ENCODE data around the gene HTR3A. TPM values are rescaled to one million over a fixed set of nuclear protein-coding genes. Genes with fewer than 3 reads are reported as not detected.

Gene HTR3A
- polyA plus RNA-seq, 1 donor: not detected

DNA sequence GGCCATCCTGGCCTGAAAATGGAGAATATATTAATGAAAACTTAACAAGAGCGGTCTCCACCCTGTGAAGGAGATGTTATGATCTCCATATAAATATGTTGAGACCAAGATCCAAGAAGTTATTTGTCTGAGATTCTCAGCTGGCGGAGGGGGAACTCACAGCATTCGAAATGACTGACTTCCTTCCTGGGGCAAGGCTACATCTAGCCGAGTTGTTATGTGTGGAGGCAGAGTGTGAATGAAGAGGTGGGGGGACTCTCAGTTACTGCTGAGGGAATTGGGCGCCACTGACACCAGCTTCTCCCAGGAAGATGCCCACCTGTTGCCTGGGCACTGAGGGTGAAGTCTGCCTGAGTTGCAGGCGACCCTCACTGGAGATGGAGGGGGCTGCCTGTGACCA, 5.9 kb downstream of the HTR3A start:
- no peak for DNase-seq

DNA sequence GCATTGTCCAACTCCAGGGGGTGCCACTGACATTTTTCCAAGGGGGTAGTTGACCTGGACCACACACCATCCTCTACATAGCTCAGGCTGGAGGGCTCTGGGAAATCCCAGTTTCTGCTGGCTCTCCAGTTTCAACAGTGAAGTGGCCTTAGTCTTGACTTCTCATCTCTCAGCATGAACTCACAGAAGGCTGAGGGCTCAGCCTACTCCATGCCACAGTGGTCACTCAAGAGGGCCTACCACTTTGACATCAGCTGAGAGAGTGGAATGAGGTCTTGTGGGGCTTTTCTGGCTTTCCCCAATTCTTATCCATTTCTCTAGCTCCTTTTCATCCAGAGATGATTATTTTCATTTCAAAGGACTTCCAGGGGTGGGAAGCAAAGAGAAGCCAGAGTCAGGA, 7.4 kb downstream of the HTR3A start:
- no peak for DNase-seq

DNA sequence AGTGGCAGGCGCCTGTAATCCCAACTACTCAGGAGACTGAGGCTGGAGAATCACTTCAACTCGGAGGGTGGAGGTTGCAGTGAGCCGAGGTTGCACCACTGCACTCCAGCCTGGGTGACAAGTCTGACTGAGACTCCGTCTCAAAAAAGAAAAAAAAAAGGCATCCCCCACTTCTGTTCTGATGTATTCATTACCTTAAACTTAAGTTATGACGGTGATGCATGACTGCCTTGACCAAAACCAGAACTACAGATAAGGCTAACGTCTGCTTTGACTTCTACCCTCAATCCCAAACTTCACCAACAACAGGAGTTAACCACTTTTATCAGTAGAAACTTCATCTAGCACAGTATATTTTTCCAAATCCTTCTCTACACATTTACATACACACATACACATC, 9.9 kb downstream of the HTR3A start:
- DNase-seq: no peak

DNA sequence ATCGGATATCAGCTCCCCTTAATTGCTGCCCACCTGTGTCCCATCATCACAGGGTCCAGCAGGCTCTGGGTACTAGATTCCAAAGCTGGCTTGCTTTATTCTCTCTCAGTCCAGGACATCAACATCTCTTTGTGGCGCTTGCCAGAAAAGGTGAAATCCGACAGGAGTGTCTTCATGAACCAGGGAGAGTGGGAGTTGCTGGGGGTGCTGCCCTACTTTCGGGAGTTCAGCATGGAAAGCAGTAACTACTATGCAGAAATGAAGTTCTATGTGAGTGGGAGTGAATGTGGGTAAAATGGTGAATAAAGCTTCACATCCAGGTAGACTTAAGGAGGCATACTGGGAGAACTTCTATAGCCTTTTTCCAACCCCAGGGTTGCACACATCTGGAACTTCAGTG, 11.0 kb downstream of the HTR3A start:
- DNase-seq: no peak

DNA sequence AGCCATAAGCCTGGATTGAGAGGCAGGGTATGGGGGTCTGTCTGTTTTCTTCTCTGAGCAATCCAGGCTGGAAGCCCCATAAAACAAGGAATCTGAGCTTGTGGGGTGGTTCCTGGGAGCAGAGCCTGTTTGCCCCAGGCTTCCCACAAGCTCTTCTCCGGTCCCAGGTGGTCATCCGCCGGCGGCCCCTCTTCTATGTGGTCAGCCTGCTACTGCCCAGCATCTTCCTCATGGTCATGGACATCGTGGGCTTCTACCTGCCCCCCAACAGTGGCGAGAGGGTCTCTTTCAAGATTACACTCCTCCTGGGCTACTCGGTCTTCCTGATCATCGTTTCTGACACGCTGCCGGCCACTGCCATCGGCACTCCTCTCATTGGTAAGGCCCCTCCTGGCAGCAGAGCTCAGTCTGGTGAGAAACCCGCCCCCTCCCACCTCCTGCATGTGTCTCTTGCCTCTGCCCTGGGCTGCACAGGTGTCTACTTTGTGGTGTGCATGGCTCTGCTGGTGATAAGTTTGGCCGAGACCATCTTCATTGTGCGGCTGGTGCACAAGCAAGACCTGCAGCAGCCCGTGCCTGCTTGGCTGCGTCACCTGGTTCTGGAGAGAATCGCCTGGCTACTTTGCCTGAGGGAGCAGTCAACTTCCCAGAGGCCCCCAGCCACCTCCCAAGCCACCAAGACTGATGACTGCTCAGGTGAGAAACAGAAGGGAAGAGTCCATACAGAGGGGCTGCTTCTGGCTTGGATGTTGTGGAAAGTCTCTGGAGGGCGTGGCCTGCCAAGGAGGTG, 11.6 kb downstream of the HTR3A start:
- DNase-seq: no peak

DNA sequence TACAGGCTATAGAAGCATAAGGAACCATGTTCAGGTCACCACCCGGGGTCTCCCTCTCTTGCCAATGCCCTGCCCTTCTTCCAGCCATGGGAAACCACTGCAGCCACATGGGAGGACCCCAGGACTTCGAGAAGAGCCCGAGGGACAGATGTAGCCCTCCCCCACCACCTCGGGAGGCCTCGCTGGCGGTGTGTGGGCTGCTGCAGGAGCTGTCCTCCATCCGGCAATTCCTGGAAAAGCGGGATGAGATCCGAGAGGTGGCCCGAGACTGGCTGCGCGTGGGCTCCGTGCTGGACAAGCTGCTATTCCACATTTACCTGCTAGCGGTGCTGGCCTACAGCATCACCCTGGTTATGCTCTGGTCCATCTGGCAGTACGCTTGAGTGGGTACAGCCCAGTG, 14.5 kb downstream of the HTR3A start:
- DNase-seq: no peak

DNA sequence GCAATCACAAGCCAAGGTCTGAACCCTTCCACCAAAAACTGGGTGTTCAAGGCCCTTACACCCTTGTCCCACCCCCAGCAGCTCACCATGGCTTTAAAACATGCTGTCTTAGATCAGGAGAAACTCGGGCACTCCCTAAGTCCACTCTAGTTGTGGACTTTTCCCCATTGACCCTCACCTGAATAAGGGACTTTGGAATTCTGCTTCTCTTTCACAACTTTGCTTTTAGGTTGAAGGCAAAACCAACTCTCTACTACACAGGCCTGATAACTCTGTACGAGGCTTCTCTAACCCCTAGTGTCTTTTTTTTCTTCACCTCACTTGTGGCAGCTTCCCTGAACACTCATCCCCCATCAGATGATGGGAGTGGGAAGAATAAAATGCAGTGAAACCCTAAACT, 15.0 kb downstream of the HTR3A start:
- DNase-seq: no peak

DNA sequence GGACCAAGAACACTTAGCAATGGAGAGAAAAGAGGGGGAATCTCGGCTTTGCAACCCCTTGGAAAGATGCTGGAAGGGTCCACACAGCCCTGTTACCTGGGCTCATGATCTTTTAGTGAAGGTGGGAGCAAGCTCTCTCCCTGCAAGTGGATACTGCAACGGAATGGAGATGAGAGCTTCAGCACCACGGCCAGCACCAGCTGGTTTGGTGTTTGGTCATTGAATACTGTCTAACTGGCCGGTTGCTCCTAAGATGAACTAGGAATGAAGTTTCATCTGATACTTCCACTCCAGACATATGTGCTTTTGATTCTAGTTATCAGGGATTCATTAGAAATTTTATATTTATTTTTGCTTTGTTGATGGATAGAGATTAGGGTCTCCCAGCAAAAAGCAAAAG, 16.3 kb downstream of the HTR3A start:
- DNase-seq: peak; percentile 52

DNA sequence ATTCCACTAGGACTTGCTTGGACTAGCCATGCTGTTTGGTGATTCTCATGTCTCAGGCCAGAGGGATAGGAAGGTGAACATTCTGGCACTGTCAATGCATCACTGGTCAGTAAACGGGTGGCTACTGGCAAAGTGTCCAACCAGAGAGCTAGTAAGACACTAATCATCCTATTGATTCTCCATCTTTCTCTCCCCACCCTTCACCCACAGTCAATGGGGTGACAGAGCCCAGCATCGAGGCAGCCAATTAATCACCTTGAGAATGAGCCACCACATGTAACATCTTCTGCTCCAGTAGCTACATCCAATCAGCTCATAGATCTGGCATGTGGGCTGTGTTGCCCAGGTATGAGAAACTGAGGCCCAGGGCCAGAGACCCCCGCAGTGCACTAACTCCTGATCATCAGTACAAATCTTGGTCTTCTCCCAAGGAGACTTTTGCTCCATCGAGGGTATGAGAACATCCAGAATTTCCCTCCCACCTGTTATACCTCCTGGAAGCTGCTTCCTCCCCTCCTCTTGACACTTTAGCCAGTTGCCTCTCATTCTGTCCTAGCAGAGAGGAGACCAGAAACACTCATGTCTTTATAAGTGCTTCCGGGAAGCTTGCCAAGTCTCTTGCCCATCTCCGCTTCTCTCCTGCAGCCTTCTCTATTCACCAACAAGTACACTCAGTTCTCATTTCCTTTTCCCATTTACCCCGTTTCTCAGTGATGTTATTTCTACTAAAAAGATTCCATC, 17.0 kb downstream of the HTR3A start:
- no peak for DNase-seq

DNA sequence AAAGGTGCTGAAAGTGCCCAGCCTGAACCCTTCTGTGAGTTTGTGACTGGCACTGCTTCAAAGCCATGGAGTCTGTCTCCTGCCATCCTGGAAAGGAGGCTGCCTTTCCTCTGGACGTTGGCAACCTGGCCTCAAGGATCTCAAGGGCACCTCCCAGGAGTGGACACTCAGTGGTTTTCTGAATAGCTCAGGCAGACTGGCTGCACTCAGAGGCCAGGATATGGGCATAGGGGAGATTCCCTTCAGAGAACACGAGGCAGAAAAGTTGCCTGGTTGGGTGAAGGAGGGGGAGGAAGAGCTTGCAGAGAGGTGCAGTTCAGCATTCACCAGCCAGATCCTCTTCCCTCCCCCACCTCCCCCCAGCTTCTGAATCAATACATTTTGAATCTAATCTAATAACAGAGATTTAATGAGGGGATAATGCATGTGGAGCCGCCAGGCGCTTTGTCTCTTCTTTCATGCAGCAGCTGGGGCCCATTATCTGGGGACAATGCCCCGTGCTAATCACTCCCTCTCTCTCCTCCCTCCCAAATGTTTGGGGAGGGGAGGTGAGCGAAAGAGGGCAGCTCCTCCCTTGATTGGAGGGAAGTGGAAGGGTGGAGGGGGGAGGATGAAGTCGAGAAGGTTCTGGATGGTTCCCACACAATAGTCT, 17.7 kb downstream of the HTR3A start:
- no peak for DNase-seq

DNA sequence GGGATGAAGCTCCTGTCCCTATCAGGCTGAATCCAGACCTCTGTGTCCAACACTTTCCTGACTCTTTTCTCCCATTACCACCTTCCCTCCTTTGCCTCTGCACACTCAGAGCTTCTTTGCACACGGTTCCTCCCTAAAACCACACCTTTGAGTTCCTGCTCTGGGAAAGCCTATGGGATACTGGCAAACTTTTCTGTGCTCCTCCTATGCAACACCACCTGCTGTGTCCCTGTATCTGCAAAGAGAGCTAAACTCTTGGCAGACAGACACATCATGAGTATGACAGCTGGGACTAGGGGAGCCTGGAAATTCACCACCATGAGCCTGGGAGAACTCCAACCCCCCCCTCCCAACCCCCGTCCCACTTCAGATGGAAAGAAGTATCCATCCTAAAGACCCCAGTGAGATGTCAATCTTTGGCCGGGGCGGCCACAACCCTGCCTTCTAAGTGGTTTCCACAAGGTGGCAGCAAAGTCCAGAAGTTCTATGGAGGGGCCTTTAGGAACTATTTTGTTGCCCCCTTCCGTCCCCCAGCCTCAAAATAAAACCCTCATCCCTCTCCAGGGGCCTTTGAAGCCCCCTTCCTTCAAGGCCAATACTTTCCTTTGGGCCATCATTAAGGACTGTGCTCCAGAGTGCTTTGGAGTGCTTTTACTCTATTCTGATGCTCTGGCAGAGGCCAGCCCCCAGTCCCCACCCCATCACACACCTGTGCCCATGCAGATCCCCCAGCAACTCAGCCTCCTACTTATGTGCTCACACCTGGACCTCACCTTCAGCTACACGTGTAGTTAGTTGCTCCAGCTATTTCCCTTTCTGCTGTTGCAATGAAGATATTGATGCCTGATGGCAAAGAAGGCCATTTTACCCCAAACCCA, 19.4 kb downstream of the HTR3A start:
- DNase-seq: no peak

DNA sequence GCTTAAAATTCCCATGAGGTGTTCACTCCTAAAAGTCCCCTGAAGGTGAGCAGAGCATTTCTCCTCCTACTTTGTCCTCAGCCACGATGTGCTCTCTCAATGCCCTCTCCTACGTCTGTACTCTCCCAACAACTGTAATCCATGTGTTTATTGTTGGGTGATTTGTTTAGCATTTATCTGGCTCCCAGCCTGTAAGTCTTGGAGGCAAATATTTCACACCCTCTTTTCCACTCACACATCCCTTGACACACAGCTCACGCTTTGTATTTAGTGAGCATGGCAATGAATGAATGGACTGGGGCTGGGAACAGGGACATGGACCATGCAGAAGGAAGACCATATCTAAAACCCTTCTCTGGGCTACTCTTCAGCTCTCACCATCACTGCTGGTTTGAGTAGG, 22.6 kb downstream of the HTR3A start:
- no peak for DNase-seq

DNA sequence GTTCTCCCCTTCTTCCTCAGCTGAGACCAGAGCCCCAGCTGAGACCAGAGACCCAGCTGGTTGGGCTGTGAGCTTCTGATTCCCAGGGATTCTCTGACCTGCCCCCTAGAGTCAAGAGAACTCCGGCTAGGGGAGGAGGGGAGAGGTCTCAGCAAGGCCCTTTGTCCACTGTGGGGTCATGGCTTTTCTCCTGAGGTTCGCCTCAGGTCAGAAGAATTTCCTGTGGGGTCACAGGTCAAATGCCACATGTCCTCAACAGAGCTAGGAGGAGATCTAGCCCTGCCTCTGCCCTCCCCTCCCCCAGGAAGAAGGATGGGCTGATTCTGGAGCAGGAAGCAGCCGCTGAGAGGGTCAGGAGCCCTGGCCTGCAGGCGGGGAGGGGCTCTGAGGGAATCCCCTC, 23.7 kb downstream of the HTR3A start:
- DNase-seq: no peak

DNA sequence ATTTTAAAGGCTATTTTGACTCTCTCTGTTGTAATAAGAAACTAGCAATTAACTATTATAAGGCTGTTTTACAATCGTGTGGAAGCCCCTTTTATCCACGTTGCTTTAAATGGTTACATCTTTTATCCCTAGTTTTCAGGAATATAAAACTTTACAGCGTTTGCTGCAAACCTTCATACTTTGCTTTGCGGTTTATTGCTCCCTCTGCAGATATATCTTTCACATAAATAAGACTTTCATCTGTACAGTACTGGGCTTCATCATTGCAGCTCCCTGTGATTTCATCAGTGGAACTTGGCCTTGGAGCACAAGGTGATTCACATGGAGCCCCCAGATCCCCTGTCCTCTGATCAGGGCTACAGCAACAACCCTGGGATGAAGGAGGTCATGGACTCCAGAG, 25.6 kb downstream of the HTR3A start:
- no peak for DNase-seq

DNA sequence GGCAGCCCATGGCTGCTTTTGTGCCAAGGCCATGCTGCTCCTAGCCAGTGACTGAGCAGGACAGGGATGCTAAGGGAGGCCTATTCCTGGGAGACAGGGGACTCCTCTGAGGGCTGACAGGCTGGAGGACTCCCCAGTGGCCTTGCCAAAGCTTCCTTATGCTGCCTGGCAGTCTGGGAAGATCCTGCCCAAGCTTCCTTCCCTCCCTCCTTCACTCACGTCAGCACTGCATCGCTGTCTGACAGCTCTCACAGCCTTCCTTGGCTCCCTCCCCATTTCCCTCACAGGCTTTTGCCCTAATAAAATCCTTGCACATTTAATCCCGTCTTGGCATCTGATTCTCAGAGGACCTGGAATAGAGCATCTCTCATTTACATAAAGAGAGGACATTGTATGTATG, 26.5 kb downstream of the HTR3A start:
- no peak for DNase-seq

DNA sequence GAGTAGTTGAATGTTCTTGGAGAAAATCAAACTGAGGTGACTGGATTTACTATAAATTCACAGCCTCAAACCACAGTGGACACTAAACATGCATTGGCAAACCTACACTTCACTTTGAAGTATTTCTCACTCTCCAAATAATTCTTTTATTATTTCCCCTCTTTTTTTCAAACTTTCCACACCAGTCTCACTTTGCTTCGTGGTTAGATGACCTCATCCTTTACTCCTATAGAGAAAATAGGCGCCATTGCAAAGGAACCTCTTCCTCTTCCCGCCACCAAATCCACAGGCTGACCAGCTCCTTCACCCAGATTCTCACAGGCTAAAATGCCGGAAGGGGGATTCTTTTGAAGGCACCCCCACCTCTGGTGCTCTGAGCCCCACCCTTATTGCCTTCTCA, 33.4 kb downstream of the HTR3A start:
- DNase-seq: no peak

DNA sequence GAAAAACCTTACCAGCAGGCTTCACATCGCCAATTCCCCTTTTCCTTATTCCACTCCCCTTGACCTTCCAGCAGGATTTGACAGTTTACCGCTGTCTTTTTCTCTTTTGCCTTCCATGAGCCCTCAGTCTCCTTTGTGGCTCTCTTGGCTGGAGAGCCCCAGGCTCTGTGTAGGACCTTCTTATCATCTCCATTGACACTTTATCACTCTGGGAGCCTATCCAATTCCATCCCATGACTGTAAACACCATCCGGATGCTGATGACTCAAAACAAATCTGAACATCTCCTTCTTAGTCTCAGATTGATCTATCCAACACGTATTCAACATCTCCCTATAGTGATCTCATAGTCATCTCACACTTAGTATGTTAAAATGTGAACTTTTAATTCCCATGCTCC, 36.0 kb downstream of the HTR3A start:
- no peak for DNase-seq

DNA sequence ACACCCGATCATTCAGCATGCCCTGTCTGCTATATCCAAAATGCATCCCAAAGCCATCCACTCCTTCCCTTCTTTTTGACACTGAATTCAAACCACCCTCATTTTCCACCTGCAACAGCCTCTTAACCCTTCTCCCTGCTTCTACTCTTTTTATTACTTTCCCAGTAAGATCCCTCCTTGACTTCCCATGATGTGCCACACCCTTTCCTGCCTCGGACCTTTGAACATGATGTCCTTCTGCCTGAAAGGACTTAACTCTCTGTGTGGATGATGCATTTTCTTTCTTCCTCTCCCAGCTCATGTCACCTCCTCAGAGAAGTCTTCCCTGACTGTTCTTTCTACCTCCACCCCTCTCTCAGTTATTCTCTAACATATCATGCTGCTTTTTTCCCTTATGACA, 36.5 kb downstream of the HTR3A start:
- no peak for DNase-seq

DNA sequence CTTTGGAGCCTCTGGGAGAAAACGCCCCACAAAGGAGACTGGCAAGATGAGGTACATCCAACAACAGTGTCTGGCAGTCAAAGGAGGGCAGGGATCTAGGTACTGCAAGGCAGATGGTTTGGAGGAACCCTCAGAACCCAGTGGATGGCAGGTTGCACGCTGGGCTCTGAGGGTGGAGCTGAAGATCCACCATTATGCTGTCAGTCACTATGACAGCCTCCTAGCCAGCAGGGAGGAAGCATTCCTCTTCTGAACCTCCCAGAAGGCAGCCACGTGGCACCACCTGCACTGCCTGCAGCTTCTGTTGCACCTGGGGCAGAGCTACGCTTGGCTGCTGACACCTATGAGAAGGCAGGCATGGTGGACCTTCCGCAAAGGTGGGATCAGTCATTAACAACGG, 40.2 kb downstream of the HTR3A start:
- no peak for DNase-seq

DNA sequence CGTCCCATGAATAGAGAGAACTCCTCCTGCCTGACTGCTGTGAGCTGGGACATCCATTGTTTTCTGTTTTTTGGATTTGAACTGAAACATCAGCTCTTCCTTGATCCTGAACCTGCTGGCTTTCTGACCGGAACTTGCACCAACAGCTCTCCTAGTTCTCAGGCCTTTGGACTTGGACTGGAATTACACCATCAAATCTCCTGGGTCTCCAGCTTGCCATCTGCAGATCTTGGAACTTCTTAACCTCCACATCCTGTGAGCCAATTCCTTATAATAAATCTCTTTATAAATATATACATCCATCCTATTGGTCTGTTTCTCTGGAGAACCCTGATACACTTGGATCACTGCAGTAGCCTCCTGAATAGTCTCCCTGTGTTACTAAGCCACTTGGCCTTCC, 42.1 kb downstream of the HTR3A start:
- DNase-seq: no peak

DNA sequence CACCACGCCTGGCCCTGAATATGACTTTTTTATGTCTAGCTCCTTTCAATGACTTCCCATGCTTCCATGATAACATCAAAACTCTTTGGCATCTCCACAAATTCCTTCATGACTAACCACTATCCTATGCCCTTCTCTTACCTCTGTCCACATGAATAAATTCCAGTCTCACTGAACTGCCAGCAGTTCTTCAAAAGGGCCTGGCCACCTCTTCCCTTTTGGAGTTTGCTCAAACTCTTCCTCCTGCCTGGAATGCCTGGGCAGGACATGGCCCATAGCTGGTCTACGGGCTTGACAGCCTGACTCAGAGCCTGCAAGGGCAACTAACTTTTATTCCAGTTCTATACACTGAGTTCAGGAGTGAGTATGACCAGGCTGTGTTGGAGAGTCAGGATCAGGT, 42.8 kb downstream of the HTR3A start:
- no peak for DNase-seq

DNA sequence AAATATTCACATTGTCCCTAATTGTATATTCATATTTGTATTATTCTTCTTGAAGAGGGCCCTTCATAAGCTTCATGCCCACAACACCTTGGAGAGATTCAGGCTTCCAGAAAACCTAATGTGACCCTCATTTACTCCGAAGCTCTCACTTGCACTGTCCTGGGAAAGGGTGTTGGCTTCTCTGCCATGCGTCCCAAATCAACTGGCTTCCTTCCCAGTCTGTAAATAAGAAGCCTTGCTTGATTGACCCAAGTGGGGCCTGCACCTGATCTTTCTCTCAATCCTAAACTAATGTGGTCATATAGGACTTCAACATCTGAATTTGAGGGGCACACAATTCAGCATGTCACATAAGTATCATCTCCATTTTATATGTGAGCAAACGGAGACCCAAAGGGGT, 44.1 kb downstream of the HTR3A start:
- no peak for DNase-seq

DNA sequence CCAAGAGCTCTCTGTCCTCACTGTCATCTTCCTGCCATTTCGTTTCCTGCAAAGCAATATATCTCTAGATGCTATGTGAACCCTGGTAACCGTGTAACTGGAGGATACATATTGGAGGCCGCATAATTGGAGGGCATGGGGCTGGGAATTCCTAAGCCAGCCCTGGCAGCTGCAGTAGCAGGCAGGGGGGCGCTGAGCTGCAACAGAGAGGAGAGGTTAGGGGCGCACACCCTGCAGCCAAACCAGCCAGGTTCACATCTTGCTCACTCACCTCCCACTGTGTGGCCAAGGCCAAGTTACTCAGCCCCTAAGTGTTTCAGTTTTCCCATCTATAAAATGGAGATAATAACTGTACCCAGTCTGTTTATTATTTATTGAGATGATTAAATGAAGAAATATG, 44.7 kb downstream of the HTR3A start:
- no peak for DNase-seq
